Lung (tissue), 12 donors: ENCODE data around the gene OR1F1. TPM values are rescaled to one million over a fixed set of nuclear protein-coding genes. Genes with fewer than 3 reads are reported as not detected.

ENCODE experiments used
- ATAC-seq: fragments of 200-7000 bp; cut with Tn5 transposase; one replicate; pipeline ENCODE4 v1.9.1; 2020; ENCODE audit warnings: moderate number of reproducible peaks; ENCODE audit not compliant: insufficient read depth, low FRiP score
- DNase-seq, 3 donors: peaks; one replicate each; pipeline ENCODE4 v3.0.0-alpha.2; 2013 to 2017
- H3K27ac ChIP-seq, 2 donors: one replicate each; pipeline ENCODE4 v1.5.1; 2013; ENCODE audit warnings: mild to moderate bottlenecking in 2 of 2, moderate library complexity in 2 of 2, control low read depth in 1 of 2, inconsistent platforms in 1 of 2, low read depth in 1 of 2, low read length in 1 of 2
- H3K27me3 ChIP-seq, 3 donors: one replicate each; pipeline ENCODE4 v1.5.1; 2013; ENCODE audit warnings: low read length in 2 of 3; ENCODE audit not compliant: control insufficient read depth in 3 of 3, insufficient read depth in 3 of 3
- H3K36me3 ChIP-seq, 4 donors: one replicate each; pipeline ENCODE4 v1.5.1; 2013; ENCODE audit warnings: low read length in 4 of 4, mild to moderate bottlenecking in 1 of 4, moderate library complexity in 1 of 4; ENCODE audit not compliant: control insufficient read depth in 4 of 4, insufficient read depth in 4 of 4
- H3K4me1 ChIP-seq, 5 donors: one replicate each; pipeline ENCODE4 v1.5.1; 2013; ENCODE audit warnings: low read length in 5 of 5, mild to moderate bottlenecking in 2 of 5, moderate library complexity in 1 of 5; ENCODE audit not compliant: control insufficient read depth in 5 of 5, insufficient read depth in 5 of 5
- H3K4me3 ChIP-seq: one replicate; pipeline ENCODE4 v1.5.1; 2013; ENCODE audit warnings: mild to moderate bottlenecking, control low read depth, moderate library complexity
- H3K9ac ChIP-seq, 2 donors: one replicate each; pipeline ENCODE4 v1.5.1; 2013; ENCODE audit warnings: low read length in 2 of 2, control low read depth in 1 of 2; ENCODE audit not compliant: insufficient read depth in 1 of 2
- H3K9me3 ChIP-seq, 4 donors: one replicate each; pipeline ENCODE4 v1.5.1; 2013; ENCODE audit warnings: low read length in 3 of 4, mild to moderate bottlenecking in 1 of 4, moderate library complexity in 1 of 4; ENCODE audit not compliant: control insufficient read depth in 4 of 4, insufficient read depth in 3 of 4
- CTCF ChIP-seq: IDR thresholded peaks from 2 replicates; pipeline ENCODE4 v1.5.1; 2012; ENCODE audit warnings: mild to moderate bottlenecking; ENCODE audit errors: control extremely low read depth, extremely low read depth
- WGBS, 2 donors: extraction: QIAGEN DNeasy Blood & Tissue Kit; methylation state at CpG; one replicate each; pipeline ENCODE4 v1.1.7; 2013; 5-methylcytosine and 5-hydroxymethylcytosine counted together
- polyA plus RNA-seq, 2 donors: library from polyadenylated mRNA; stranded (reverse); fragments of 200-250 nt; gene quantifications; one replicate each; pipeline ENCODE4 v1.2.1, GENCODE V29; 2013
- total RNA-seq, 2 donors: library from RNA; depleted of rRNA in 1 of 2; stranded (reverse); fragments of >200 nt in 1 of 2; gene quantifications; one replicate each; pipeline ENCODE4 v1.2.1, GENCODE V29; 2014 to 2021
- donor health status: control.
- donor health status: control.
- donor health status: Bipolar disorder and iron deficiency.
- donor health status: healthy.
- donor health status: DM: yes; HTN: yes; CAD: no.

Gene OR1F1
- total and polyA plus RNA-seq, 4 donors: not detected

- Histone ChIP-seq H3K27me3 (peaks cover 0 to 23% (median 8%) of the 10 kb centered on the region in 3 donors), H3K9me3 (peaks cover 0 to 4% (median 1%) of the 10 kb centered on the region in 4 donors), H3K36me3 (no peaks in the 10 kb centered on the region), H3K9ac (no peak overlapping the region), H3K27ac (no peak overlapping the region), H3K4me1 (peaks cover 0 to 26% (median 8%) of the 10 kb centered on the region in 5 donors), H3K4me3 (no peak overlapping the region)
- 94% methylated on average over 2 of the region's 2 CpGs for WGBS, 2 donors
- ATAC-seq (no peak), DNase-seq (no peak)
- TF ChIP-seq CTCF: no peak
Measured at GRCh38 chr16:3155181-3155580, 32.8 kb upstream of the OR1F1 start.

- H3K4me3 ChIP-seq: no peak overlapping the region
- peaks cover 0 to 26% (median 11%) of the 10 kb centered on the region in 3 donors for H3K27me3 ChIP-seq
- peaks cover 0 to 4% (median 1%) of the 10 kb centered on the region in 4 donors for H3K9me3 ChIP-seq
- no peak overlapping the region for H3K27ac ChIP-seq
- no peaks in the 10 kb centered on the region for H3K36me3 ChIP-seq
- no peak for TF ChIP-seq CTCF
- ATAC-seq (no peak), DNase-seq (no peak)
- H3K4me1 ChIP-seq: peaks cover 0 to 23% (median 8%) of the 10 kb centered on the region in 5 donors
- no peak overlapping the region for H3K9ac ChIP-seq
- 97 to 100% methylated on average over 3 of the region's 3 CpGs for WGBS, 2 donors
Measured at GRCh38 chr16:3155972-3156371, 32.0 kb upstream of the OR1F1 start.

GRCh38 chr16:3157229-3158025 is 30.6 kb upstream of the OR1F1 start:
- no peak for TF ChIP-seq CTCF
- peak overlapping the region; percentile 79 for H3K4me3 ChIP-seq
- no peaks in the 10 kb centered on the region for H3K36me3 ChIP-seq
- H3K27me3 ChIP-seq: peaks cover 0 to 34% (median 14%) of the 10 kb centered on the region in 3 donors
- WGBS, 2 donors: 1% methylated on average over 59 of the region's 59 CpGs
- H3K4me1 ChIP-seq: peaks cover 0 to 17% (median 8%) of the 10 kb centered on the region in 5 donors
- H3K9me3 ChIP-seq: peaks cover 0 to 4% (median 1%) of the 10 kb centered on the region in 4 donors
- ATAC-seq: peak; percentile 13
- peak; percentile 76 to 83 (median 80) for DNase-seq
- peak overlapping the region; percentile 6 to 93 for H3K27ac ChIP-seq
- peak overlapping the region in 1 of 2 donors; percentile 61 for H3K9ac ChIP-seq
